Smooth muscle cell (in vitro differentiated cells): ENCODE measurements around the gene TECRL. TPM values are rescaled to one million over a fixed set of nuclear protein-coding genes. Genes with fewer than 3 reads are reported as not detected.

ENCODE experiments used
- DNase-seq: peaks from one replicate; lab custom pipeline; 2025; ENCODE audit not compliant: unreplicated experiment; lab: John Stamatoyannopoulos, UW
- H2AFZ ChIP-seq: fragments of 200-600 bp; sonication (generic); 2 replicates; pipeline ENCODE4 v1.6.0; 2016; ENCODE audit warnings: antibody characterized with exemption, low read depth, mild to moderate bottlenecking
- H3F3A ChIP-seq: fragments of 200-600 bp; sonication (generic); 2 replicates; pipeline ENCODE4 v1.6.0; 2017; ENCODE audit warnings: antibody characterized with exemption, low read depth
- H3K27ac ChIP-seq: fragments of 200-600 bp; sonication (generic); 2 replicates; pipeline ENCODE4 v1.5.1; 2016; ENCODE audit warnings: low read depth, mild to moderate bottlenecking
- H3K27me3 ChIP-seq: fragments of 200-600 bp; sonication (generic); 2 replicates; pipeline ENCODE4 v1.6.1; 2016; ENCODE audit warnings: low read depth, mild to moderate bottlenecking
- H3K36me3 ChIP-seq: fragments of 200-600 bp; sonication (generic); 2 replicates; pipeline ENCODE4 v1.5.1; 2016; ENCODE audit warnings: low read depth
- H3K4me1 ChIP-seq: fragments of 200-600 bp; sonication (generic); 2 replicates; pipeline ENCODE4 v1.5.1; 2016; ENCODE audit warnings: low read depth
- H3K4me2 ChIP-seq: fragments of 200-600 bp; sonication (generic); 2 replicates; pipeline ENCODE4 v1.6.0; 2016; ENCODE audit warnings: mild to moderate bottlenecking
- H3K4me3 ChIP-seq: fragments of 200-600 bp; sonication (generic); 2 replicates; pipeline ENCODE4 v1.5.1; 2016; ENCODE audit warnings: mild to moderate bottlenecking
- H3K79me2 ChIP-seq: fragments of 200-600 bp; sonication (generic); 2 replicates; pipeline ENCODE4 v1.6.0; 2016; ENCODE audit warnings: low read depth, mild to moderate bottlenecking
- H3K9ac ChIP-seq: fragments of 200-600 bp; sonication (generic); 2 replicates; pipeline ENCODE4 v1.6.0; 2016; ENCODE audit warnings: low read depth
- H3K9me3 ChIP-seq: fragments of 200-600 bp; sonication (generic); replicated peaks from 2 replicates; pipeline ENCODE4 v1.5.1; 2016; ENCODE audit warnings: low read depth
- H4K20me1 ChIP-seq: fragments of 200-600 bp; sonication (generic); 2 replicates; pipeline ENCODE4 v1.6.0; 2016; ENCODE audit warnings: low read depth
- WGBS: methylation state at CpG from one replicate; pipeline ENCODE4 v1.1.7; 2016; ENCODE audit warnings: low lambda C conversion rate; 5-methylcytosine and 5-hydroxymethylcytosine counted together
- polyA plus RNA-seq: library from polyadenylated mRNA; unstranded; fragments of >200 nt; fragmentation: Nextera tagmentation; extraction: Ambion mirVana; gene quantifications from 2 replicates; pipeline ENCODE4 v1.2.1, GENCODE V29; 2016
- total RNA-seq: library from RNA; depleted of rRNA; stranded (reverse); fragments of >200 nt; gene quantifications from 2 replicates; pipeline ENCODE4 v1.2.3, GENCODE V29; 2014
- TF ChIP-seq, protein P1 (sequence below): fragments of 200-600 bp; sonication (generic); IDR thresholded peaks from 2 replicates; pipeline ENCODE4 v1.5.1; 2017; ENCODE audit warnings: borderline replicate concordance, mild to moderate bottlenecking, antibody characterized with exemption; ENCODE audit not compliant: insufficient read depth, poor library complexity, severe bottlenecking

The TECRL gene
- total and polyA plus RNA-seq, 2 experiments from 2014 or later: not detected

DNA sequence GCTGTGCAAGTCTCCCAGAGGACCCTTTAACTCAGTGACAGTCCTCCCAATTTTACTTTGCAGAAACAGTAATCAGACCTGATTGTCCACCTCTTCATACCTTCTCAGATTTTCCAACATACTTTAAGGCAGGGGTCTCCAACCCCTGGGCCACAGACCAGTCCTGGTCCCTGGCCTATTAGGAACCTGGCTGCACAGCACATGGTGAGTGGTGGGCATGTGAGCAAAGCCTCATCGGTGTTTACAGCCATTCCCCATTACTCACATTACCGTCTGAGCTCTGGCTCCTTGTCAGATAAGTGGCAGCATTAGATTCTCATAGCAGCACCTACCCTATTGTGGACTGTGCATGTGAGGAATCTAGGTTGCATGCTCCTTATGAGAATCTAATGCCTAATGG lies 74.3 kb downstream of the TECRL start:
- H3K4me1 ChIP-seq: no peaks in the 10 kb centered on the region
- WGBS: 78% methylated on average over 2 of the region's 2 CpGs
- H3K79me2 ChIP-seq: no peaks in the 10 kb centered on the region
- H3K27me3 ChIP-seq: no peaks in the 10 kb centered on the region
- H3K27ac ChIP-seq: no peak overlapping the region
- DNase-seq: no peak
- H3F3A ChIP-seq: no peaks in the 10 kb centered on the region
- no peaks in the 10 kb centered on the region for H3K36me3 ChIP-seq
- no peaks in the 10 kb centered on the region for H4K20me1 ChIP-seq
- TF ChIP-seq, protein P1, sequence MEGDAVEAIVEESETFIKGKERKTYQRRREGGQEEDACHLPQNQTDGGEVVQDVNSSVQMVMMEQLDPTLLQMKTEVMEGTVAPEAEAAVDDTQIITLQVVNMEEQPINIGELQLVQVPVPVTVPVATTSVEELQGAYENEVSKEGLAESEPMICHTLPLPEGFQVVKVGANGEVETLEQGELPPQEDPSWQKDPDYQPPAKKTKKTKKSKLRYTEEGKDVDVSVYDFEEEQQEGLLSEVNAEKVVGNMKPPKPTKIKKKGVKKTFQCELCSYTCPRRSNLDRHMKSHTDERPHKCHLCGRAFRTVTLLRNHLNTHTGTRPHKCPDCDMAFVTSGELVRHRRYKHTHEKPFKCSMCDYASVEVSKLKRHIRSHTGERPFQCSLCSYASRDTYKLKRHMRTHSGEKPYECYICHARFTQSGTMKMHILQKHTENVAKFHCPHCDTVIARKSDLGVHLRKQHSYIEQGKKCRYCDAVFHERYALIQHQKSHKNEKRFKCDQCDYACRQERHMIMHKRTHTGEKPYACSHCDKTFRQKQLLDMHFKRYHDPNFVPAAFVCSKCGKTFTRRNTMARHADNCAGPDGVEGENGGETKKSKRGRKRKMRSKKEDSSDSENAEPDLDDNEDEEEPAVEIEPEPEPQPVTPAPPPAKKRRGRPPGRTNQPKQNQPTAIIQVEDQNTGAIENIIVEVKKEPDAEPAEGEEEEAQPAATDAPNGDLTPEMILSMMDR: no peak
- no peak overlapping the region for H3K9ac ChIP-seq
- H3K4me3 ChIP-seq: no peak overlapping the region
- no peak overlapping the region for H3K4me2 ChIP-seq
- H3K9me3 ChIP-seq: no peaks in the 10 kb centered on the region
- H2AFZ ChIP-seq: no peak overlapping the region

DNA sequence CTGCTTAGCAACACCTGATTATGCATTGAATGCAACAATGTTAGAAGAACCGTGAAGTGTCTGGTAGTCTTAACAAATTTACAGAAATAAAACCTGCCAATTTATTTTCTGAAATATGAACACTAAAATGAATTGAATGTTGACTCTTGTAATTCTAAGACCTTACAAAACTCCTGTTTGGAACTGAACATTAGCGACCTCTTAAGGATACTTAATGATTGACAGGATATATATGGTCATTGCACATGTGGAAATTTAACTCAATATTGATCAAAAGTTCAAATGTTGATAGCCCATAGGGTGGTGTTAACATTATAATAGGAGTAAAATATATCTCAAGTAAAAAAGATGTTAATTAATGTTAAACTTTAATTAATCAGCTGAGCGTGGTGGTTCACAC lies 79.1 kb downstream of the TECRL start:
- TF ChIP-seq, protein P1: no peak
- H3K79me2 ChIP-seq: no peaks in the 10 kb centered on the region
- H3K4me2 ChIP-seq: no peak overlapping the region
- no peak overlapping the region for H3K27ac ChIP-seq
- no peak overlapping the region for H3K4me3 ChIP-seq
- no peaks in the 10 kb centered on the region for H3F3A ChIP-seq
- no peaks in the 10 kb centered on the region for H3K36me3 ChIP-seq
- H4K20me1 ChIP-seq: no peaks in the 10 kb centered on the region
- no peak overlapping the region for H3K9ac ChIP-seq
- no peak for DNase-seq
- H3K9me3 ChIP-seq: no peaks in the 10 kb centered on the region
- 41% methylated on average over 3 of the region's 3 CpGs for WGBS
- H3K4me1 ChIP-seq: no peaks in the 10 kb centered on the region
- no peak overlapping the region for H2AFZ ChIP-seq
- no peaks in the 10 kb centered on the region for H3K27me3 ChIP-seq

DNA sequence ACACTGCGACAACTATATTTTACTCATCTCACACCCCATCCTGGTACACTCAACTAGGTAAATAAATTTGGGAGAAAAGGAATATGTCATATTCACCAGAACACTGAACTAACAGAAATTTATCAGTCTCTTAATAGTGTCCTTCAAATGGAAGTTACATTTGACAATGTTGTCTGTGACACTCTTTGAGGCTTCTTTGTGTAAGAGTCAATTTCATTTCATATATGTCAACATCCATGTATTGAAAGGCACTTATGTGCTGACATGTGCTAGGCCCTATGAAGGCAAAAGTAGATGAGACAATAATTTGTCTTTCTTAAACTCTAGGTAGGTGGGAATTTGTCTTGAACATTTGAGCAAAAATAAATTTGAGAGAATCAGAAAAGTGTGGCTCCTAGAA lies 82.0 kb downstream of the TECRL start:
- Histone ChIP-seq H3K27ac (no peak overlapping the region), H3K4me1 (no peaks in the 10 kb centered on the region), H3K4me2 (no peak overlapping the region), H4K20me1 (no peaks in the 10 kb centered on the region), H3K9ac (no peak overlapping the region), H2AFZ (no peak overlapping the region), H3F3A (no peaks in the 10 kb centered on the region), H3K79me2 (no peaks in the 10 kb centered on the region), H3K36me3 (no peaks in the 10 kb centered on the region), H3K4me3 (no peak overlapping the region), H3K9me3 (no peaks in the 10 kb centered on the region), H3K27me3 (no peaks in the 10 kb centered on the region)
- WGBS: 97% methylated on average over 1 of the region's 1 CpG
- DNase-seq: no peak
- TF ChIP-seq, protein P1: no peak

DNA sequence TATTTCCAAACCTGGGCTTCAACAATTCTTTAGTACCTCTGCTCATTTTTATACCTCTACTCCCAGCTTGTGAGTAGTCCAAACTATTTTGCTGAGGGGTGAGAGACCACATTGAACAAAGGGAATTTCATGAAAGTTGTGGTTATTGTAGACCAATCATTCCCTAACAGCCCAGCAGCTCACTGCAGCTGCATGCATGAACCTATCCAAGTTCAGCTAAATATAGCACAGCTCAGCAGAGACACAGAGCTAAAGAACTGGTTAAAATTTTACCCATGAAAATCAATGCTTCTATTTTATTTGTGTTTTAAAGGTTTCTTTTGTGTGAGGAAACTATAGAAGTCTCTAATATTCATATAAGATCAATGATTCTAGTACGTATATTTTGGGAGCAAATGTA lies 82.7 kb downstream of the TECRL start:
- 93% methylated on average over 1 of the region's 1 CpG for WGBS
- no peak overlapping the region for H3K4me2 ChIP-seq
- no peaks in the 10 kb centered on the region for H3K9me3 ChIP-seq
- H3K27me3 ChIP-seq: no peaks in the 10 kb centered on the region
- H3K4me1 ChIP-seq: no peaks in the 10 kb centered on the region
- H3K79me2 ChIP-seq: no peaks in the 10 kb centered on the region
- no peak for DNase-seq
- TF ChIP-seq, protein P1: no peak
- no peak overlapping the region for H2AFZ ChIP-seq
- no peak overlapping the region for H3K4me3 ChIP-seq
- H4K20me1 ChIP-seq: no peaks in the 10 kb centered on the region
- no peaks in the 10 kb centered on the region for H3F3A ChIP-seq
- H3K27ac ChIP-seq: no peak overlapping the region
- no peaks in the 10 kb centered on the region for H3K36me3 ChIP-seq
- no peak overlapping the region for H3K9ac ChIP-seq
